K562 (cell line): Measurements from ENCODE around the gene COL10A1. TPM values are rescaled to one million over a fixed set of nuclear protein-coding genes. Genes with fewer than 3 reads are reported as not detected.
A peak's percentile ranks its signal among the peaks of the same experiment; 100 is the strongest.

Source experiments
- CREM ChIP-seq: IDR thresholded peaks from 2 replicates; pipeline ENCODE4 v1.6.1; 2014; ENCODE audit warnings: antibody characterized with exemption, low read depth
- ETS2 ChIP-seq: IDR thresholded peaks from 2 replicates; pipeline ENCODE4 v1.6.1; 2016; ENCODE audit warnings: borderline replicate concordance, missing genetic modification characterization, mild to moderate bottlenecking, moderate library complexity, missing compliant biosample characterization; ENCODE audit not compliant: poor library complexity, severe bottlenecking
- EZH2 ChIP-seq: IDR thresholded peaks from 2 replicates; pipeline ENCODE4 v1.6.1; 2012; ENCODE audit warnings: low read depth, mild to moderate bottlenecking, inconsistent platforms, low read length, borderline replicate concordance
- HBP1 ChIP-seq: fragments of 450-650 bp; formaldehyde crosslinking; IDR thresholded peaks from 2 replicates; pipeline ENCODE4 v1.4.0; 2022; ENCODE audit warnings: missing genetic modification characterization
- MECOM ChIP-seq: fragments of 250-450 bp; sonication (Bioruptor Pico); IDR thresholded peaks from 2 replicates; pipeline ENCODE4 v1.8.0; 2022; ENCODE audit warnings: inconsistent platforms
- NONO ChIP-seq, 2 experiments: fragments of 200-400 bp in 1 of 2; fragments of 450-650 bp in 1 of 2; formaldehyde crosslinking in 1 of 2; IDR thresholded peaks; 2 replicates each; pipeline ENCODE4 v1.6.1; 2017; ENCODE audit warnings: low read depth in 2 of 2, mild to moderate bottlenecking in 2 of 2, moderate library complexity in 2 of 2, low read length in 1 of 2
- SOX6 ChIP-seq: fragments of 450-650 bp; IDR thresholded peaks from 2 replicates; pipeline ENCODE4 v1.6.1; 2014; ENCODE audit warnings: mild to moderate bottlenecking
- TRIM28 ChIP-seq: fragments of 450-650 bp; IDR thresholded peaks from 2 replicates; pipeline ENCODE4 v1.6.1; 2017
- WHSC1 ChIP-seq: IDR thresholded peaks from one replicate; pipeline ENCODE4 v1.6.1; 2012; ENCODE audit warnings: low read length, control low read depth, inconsistent platforms
- ZC3H4 ChIP-seq: sonication (generic); formaldehyde crosslinking; IDR thresholded peaks from 2 replicates; pipeline ENCODE4 v1.9.0; 2021; ENCODE audit warnings: missing genetic modification reagents, borderline replicate concordance
- ZKSCAN3 ChIP-seq: fragments of 250-450 bp; sonication (Bioruptor Pico); IDR thresholded peaks from 2 replicates; pipeline ENCODE4 v1.4.0; 2020
- ZMIZ1 ChIP-seq, 2 experiments: fragments of 150-350 bp in 1 of 2; IDR thresholded peaks; 2 replicates each; pipeline ENCODE4 v1.6.1; 2012 to 2016; ENCODE audit warnings: low read depth in 2 of 2, low read length in 2 of 2, mild to moderate bottlenecking in 1 of 2, moderate library complexity in 1 of 2
- ZNF232 ChIP-seq: sonication (generic); formaldehyde crosslinking; IDR thresholded peaks from 2 replicates; pipeline ENCODE4 v1.8.0; 2022; ENCODE audit warnings: mild to moderate bottlenecking, missing genetic modification reagents
- ZNF354B ChIP-seq: fragments of 250-450 bp; sonication (Bioruptor Pico); IDR thresholded peaks from 2 replicates; pipeline ENCODE4 v1.4.0; 2020
- ZNF586 ChIP-seq: fragments of 450-650 bp; formaldehyde crosslinking; conservative IDR thresholded peaks from 2 replicates; pipeline ENCODE4 v1.4.0; 2020; ENCODE audit warnings: mild to moderate bottlenecking, moderate library complexity
- ZNF695 ChIP-seq: fragments of 450-650 bp; formaldehyde crosslinking; IDR thresholded peaks from 2 replicates; pipeline ENCODE4 v1.4.0; 2020; ENCODE audit warnings: mild to moderate bottlenecking, moderate library complexity
- polyA plus RNA-seq, 8 experiments: library from polyadenylated mRNA; depleted of rRNA in 4 of 8; stranded (reverse) in 5 of 8; unstranded in 3 of 8; fragments of >200 nt; fragmentation: Nextera tagmentation in 2 of 8; fragmentation: Illumina TruSeq in 1 of 8; extraction: Ambion mirVana in 2 of 8; extraction: Trizol in 1 of 8; gene quantifications; 2 replicates each; pipeline versions ENCODE4 v1.2.1 to v1.2.3, GENCODE V29; 2011 to 2014; ENCODE audit warnings: inconsistent platforms in 1 of 8, missing spikeins in 1 of 8
- total RNA-seq, 7 experiments: library from RNA; depleted of rRNA in 6 of 7; stranded (reverse); fragments of >200 nt in 6 of 7; fragmentation: Illumina TruSeq in 2 of 7; extraction: Trizol in 2 of 7; gene quantifications; 2 replicates each; pipeline versions ENCODE4 v1.2.1 to v1.2.3, GENCODE V29; 2011 to 2021; ENCODE audit warnings: low replicate concordance in 1 of 7
- TF ChIP-seq, protein P1 (sequence below): fragments of 250-450 bp; sonication (Bioruptor Pico); IDR thresholded peaks from 2 replicates; pipeline ENCODE4 v1.4.0; 2020; ENCODE audit warnings: mild to moderate bottlenecking, moderate library complexity, borderline replicate concordance
- TF ChIP-seq, protein P2 (sequence below): sonication (generic); formaldehyde crosslinking; IDR thresholded peaks from 2 replicates; pipeline ENCODE4 v1.8.0; 2022; ENCODE audit warnings: mild to moderate bottlenecking, missing genetic modification reagents

The COL10A1 gene
- total and polyA plus RNA-seq, 9 of the 15 experiments (the other 6 are each of a cell fraction or from before 2014, with no cell fraction given), result 0.06 to 0.08 TPM; not detected in 7

DNA sequence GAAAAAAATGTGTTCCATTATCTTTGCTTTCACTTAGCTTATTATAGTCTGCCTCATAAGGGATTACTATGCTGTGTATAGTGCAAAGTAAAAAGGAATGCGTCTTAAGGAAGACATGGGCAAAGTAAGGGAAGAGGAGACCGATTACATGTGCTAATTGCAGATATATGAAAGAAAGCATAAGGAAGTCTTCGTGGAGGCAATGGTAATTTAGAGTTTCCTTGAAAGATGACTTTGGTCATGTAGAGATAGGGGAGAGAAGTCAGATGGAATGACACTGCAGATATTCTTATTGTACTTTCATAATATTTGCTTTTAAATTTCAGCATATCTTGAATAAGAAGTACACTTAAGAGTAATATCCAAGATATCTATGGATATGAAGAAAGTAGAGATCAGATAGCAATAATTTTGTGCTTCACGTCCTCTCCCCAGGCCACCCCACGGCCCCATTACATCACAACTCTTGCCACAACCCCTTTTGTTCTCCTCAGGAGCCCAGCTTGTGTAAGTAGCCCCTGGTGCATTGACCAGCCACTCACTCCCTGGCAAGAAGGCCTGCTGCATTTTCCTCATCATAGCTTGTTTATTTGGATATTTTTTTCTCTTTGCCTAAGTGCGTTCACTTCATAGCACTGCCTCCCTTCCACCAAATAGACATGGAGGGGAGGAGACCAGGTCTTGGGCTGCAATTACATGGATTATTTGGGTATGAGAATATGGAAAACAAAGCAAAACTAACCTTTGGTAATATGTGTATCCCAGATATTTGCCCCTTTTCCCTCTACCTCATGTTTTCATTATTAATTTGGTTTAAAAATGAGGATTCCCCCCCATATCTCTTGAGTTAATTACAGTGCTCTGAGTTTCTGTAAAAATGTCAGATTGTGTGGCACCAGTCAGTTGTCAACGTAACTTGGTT lies 30.7 kb upstream of the COL10A1 start (continued):
- TF ChIP-seq ZMIZ1 (IDR thresholded peaks at IDR 0.05; ENCODE audit: low read depth in 2 of 2, low read length in 2 of 2) (no peak), MECOM (CRISPR knock-in tag) (no peak), TRIM28 (no peak), ZNF586 (CRISPR knock-in tag) (no peak), ZNF232 (no peak), ZNF354B (CRISPR knock-in tag) (no peak), NONO (IDR thresholded peaks at IDR 0.05; ENCODE audit: low read depth in 2 of 2, low read length in 1 of 2) (no peak), ZC3H4 (CRISPR knock-in tag) (no peak), ZNF695 (no peak), CREM (no peak), ETS2 (tag) (no peak), EZH2 (no peak), HBP1 (CRISPR knock-in tag) (no peak), ZKSCAN3 (CRISPR knock-in tag) (no peak), WHSC1 (no peak), SOX6 (peak; percentile 67)
- TF ChIP-seq, protein P1, sequence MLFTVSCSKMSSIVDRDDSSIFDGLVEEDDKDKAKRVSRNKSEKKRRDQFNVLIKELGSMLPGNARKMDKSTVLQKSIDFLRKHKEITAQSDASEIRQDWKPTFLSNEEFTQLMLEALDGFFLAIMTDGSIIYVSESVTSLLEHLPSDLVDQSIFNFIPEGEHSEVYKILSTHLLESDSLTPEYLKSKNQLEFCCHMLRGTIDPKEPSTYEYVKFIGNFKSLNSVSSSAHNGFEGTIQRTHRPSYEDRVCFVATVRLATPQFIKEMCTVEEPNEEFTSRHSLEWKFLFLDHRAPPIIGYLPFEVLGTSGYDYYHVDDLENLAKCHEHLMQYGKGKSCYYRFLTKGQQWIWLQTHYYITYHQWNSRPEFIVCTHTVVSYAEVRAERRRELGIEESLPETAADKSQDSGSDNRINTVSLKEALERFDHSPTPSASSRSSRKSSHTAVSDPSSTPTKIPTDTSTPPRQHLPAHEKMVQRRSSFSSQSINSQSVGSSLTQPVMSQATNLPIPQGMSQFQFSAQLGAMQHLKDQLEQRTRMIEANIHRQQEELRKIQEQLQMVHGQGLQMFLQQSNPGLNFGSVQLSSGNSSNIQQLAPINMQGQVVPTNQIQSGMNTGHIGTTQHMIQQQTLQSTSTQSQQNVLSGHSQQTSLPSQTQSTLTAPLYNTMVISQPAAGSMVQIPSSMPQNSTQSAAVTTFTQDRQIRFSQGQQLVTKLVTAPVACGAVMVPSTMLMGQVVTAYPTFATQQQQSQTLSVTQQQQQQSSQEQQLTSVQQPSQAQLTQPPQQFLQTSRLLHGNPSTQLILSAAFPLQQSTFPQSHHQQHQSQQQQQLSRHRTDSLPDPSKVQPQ (CRISPR knock-in tag), result no peak
- TF ChIP-seq, protein P2, sequence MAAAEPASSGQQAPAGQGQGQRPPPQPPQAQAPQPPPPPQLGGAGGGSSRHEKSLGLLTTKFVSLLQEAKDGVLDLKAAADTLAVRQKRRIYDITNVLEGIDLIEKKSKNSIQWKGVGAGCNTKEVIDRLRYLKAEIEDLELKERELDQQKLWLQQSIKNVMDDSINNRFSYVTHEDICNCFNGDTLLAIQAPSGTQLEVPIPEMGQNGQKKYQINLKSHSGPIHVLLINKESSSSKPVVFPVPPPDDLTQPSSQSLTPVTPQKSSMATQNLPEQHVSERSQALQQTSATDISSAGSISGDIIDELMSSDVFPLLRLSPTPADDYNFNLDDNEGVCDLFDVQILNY (CRISPR knock-in tag), result no peak
